Activated CD4-positive, alpha-beta T cell treated with anti-CD3 and anti-CD28 coated beads, Interleukin-2, amount 50 U/mL, for 4 hours (primary cell): ENCODE results near the gene OR6C74.

Experiments used
- DNase-seq, 2 experiments: peaks; one replicate each; pipeline ENCODE4 v3.0.0-alpha.2; 2020

Gene OR6C74

DNA sequence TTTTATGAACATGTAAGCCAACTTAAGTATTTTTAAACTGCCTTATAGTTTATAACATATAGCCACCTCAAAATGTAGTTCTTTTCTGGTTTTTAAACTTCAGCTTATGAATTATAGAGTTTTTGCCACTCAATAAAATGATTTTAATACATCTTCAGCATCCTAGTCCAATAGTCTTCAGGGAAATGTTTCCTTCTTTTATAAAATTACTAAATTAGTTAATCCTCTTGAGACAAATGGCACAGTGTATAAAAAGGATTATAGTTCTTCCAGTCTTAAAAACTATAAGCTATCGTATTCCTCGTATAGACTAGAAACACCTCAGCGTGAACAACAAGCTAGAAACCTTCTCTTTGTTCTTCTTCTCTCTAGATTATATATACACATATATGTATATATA, at the start of gene OR6C74:
Gene OR6C74, plus strand, starts transcription at position 301 of the 400 bp plus-strand sequence. CDS start 2,679 bp downstream, outside the sequence.
- no peak for DNase-seq

DNA sequence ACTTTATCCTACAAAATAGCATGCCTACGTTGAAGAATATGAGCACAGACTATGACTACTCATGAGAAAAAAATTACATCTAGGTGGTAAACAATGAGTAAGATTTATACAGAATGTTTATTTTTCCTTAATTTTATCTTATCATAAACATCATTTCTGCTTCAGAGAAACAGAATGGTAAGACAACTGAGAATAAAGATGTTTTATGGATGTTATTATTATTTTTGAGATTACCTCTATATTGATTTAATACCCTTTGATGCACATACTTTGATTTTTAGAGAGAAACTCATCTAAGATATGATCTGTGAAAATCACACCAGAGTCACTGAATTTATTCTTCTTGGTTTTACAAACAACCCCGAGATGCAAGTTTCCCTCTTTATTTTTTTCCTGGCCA, 23.7 kb upstream of the OR6C74 start, which contains the start of gene OR10A7:
Gene OR10A7, plus strand, starts transcription at position 301 of the 400 bp plus-strand sequence. Its CDS starts 0 bp downstream, at position 301.
- no peak for DNase-seq

DNA sequence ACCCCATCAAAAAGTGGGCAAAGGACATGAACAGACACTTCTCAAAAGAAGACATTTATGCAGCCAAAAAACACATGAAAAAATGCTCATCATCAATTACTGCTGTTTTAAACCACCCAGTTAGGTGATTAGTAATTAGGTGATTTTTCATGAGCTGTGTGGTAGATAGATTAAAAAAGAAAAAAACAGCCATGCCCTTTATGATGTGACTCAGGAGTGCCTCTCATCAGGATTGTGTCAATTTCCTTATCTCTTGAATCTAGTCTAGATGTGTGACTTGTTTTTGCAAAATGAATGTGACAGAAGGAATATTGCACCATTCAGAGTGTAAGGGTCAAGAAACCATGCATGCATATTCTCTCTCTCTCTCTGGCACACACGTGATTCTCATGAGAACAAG, 17.9 kb upstream of the OR6C74 start:
- no peak for DNase-seq

DNA sequence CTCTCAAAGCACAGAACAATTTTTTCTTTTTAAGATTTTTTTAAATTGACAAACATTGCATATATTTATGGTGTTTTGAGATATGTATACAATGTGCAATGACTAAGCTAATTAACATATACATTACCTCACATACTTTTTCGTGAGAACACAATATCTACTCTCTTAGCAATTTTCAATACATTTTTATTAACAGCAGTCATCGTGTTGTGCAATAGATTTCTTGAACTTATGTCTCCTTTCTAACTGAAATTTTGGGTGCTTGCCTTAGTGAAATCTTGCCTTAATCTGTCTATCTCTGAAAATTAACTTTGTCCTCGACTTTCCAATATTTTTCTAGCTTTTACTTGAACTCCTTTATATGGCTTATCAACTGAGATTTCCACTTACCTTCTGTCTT, 16.8 kb upstream of the OR6C74 start:
- DNase-seq = no peak

DNA sequence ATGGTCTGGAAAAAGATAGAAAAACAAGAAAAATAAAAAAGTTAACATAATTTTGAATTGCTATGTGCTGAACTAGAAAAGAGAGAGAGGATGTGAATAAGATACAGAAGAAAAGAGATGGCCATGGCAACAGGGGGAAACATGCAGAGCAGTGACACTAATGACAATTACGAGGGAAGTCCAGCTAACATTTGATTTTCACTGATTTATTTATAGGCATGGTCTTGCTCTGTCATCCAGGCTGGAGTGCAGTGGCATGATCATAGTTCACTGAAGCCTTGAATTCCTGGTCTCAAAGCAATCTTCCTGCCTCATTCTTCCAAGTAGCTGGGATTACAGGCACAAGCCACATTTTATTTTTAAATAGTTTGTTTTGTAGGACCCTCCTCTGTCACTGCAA, 1.8 kb downstream of the OR6C74 start:
- no peak for DNase-seq

DNA sequence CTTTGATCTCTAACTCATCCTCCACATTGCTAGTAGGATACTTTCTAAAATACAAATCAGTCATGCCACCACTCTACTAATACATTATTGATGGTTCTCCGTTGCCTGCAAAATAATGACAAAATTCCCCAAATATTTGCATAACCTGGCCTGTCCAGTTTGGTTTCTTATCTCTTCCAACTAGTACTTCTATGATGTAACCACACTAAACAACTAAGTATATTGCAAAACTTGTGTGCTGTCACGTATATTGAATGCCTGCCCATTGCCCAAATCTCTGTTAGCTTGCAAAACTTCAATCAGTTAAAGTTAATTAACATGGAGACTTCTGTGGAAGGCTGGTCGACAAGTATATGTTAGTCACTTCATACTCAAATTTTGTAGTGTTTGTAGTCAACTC, 6.5 kb downstream of the OR6C74 start:
- no peak for DNase-seq

DNA sequence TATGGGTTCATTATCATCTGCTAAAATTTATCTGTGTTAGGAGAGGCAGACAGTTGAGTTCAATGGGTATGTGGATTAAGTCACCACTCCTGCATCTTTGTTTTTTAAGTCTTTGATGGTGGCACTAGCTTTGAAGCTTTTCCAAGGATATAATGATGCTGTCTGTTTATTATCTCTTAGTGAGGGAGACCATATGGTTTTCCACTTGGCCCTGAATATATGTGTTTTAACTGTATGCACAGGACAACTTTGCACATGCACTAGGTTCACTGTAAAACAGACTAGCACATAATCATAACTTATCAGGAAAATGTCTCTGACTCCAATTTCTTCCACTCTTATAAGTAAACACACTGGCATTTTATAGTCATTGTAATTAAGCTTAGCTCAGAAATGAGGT, 8.9 kb downstream of the OR6C74 start:
- no peak for DNase-seq

DNA sequence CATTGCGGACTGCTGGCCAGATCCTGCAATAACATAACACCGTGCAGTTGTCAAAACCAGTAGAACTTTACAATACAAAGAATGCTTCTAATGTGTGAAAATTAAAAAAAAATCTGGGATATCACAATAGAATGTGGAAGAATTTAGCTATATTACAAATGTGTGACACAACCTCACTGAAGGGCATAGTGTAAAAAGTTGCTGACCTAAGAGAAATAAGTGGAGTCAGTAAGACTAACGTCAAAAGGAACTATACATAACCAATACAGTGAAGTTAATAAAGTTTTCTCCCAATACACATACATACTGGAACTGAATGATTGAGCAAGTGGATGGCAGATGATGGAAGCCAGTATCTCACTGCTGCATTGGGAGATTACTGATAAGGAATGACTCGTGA, 12.4 kb downstream of the OR6C74 start:
- no peak for DNase-seq

DNA sequence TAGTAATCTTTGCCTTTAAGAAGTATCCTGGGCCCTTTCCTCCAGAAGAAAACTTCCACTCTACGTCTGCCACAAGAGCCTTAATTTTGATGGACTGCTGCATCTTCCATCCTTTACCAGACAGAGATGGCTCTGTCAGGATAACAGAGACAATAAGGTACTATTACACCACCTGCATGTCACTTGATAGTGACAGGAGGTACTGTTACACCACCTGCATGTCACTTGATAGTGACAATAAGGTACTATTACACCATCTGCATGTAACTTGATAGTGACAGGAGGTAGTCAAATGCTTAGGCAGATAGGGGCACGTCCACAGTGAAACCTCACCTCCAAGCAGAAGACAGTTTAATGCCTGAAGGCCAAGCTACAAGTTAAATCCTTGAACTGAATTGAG, 13.9 kb downstream of the OR6C74 start:
- DNase-seq = no peak

DNA sequence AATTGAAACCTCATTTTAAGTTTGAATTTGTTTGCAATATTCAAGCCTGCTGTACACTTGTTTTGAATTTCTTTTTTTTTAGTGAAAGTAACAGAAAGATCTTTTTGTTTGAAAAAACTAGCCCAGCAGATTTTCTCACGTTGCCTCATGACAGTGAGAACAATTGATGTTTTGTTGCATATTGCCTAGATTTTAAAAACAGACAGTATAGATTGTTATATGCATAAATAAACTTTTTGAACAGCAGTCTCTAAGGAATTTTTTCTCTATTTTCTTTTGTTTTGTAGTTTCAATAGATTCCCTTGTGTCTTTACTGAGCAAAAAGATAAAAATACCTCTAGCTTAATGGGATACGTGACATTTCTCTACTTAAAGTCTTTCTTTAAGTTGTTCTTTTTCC, 36.6 kb downstream of the OR6C74 start:
- no peak for DNase-seq

DNA sequence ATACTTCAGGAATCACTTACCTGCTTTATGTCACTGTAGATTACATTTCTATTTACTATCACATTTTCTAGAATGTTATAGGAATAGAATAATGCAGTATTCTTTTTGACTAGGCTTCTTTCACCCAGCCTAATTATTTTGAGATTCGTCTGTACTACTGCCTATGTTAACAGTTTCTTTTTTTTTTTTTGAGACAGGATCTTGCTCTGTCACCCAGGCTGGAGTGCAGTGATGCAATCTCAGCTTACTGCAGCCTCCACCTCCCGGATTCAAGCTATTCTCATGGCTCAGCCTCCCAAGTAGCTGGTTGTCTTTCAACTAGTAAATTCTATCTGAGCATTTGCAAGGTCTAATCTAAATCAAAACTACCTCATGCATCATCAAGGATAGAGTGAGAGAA, 45.6 kb downstream of the OR6C74 start:
- DNase-seq = no peak
